Loucy (cell line): ENCODE data around the gene PYGL.
A peak's percentile ranks its signal among the peaks of the same experiment; 100 is the strongest.

ENCODE experiments used
- H2AFZ ChIP-seq: fragments of 200-600 bp; sonication (generic); 2 replicates; pipeline ENCODE4 v1.6.0; 2016; ENCODE audit warnings: antibody characterized with exemption, mild to moderate bottlenecking, low read length, moderate library complexity
- H3F3A ChIP-seq: fragments of 200-600 bp; 2 replicates; pipeline ENCODE4 v1.6.0; 2016; ENCODE audit warnings: antibody characterized with exemption, low read depth, mild to moderate bottlenecking
- H3K27me3 ChIP-seq: fragments of 200-600 bp; sonication (generic); 2 replicates; pipeline ENCODE4 v1.6.1; 2014; ENCODE audit warnings: low read length, mild to moderate bottlenecking; ENCODE audit not compliant: insufficient read depth, poor library complexity, severe bottlenecking
- H3K36me3 ChIP-seq: fragments of 200-600 bp; sonication (generic); 2 replicates; pipeline ENCODE4 v1.6.1; 2016; ENCODE audit warnings: low read length; ENCODE audit not compliant: insufficient read depth
- H3K4me1 ChIP-seq: fragments of 200-600 bp; sonication (generic); 2 replicates; pipeline ENCODE4 v1.5.1; 2014; ENCODE audit warnings: low read length, mild to moderate bottlenecking; ENCODE audit not compliant: insufficient read depth, poor library complexity, severe bottlenecking
- H3K4me2 ChIP-seq: fragments of 200-600 bp; sonication (generic); 2 replicates; pipeline ENCODE4 v1.6.0; 2014; ENCODE audit warnings: antibody characterized with exemption, low read length, low read depth, mild to moderate bottlenecking; ENCODE audit not compliant: poor library complexity, severe bottlenecking
- H3K4me3 ChIP-seq: fragments of 200-600 bp; sonication (generic); 2 replicates; pipeline ENCODE4 v1.5.1; 2014; ENCODE audit warnings: low read length, mild to moderate bottlenecking, mixed read lengths; ENCODE audit not compliant: poor library complexity, severe bottlenecking
- H3K79me2 ChIP-seq: fragments of 200-600 bp; sonication (generic); 2 replicates; pipeline ENCODE4 v1.6.1; 2014; ENCODE audit warnings: low read length; ENCODE audit not compliant: insufficient read depth
- H3K9ac ChIP-seq: fragments of 200-600 bp; sonication (generic); 2 replicates; pipeline ENCODE4 v1.6.0; 2014; ENCODE audit warnings: mild to moderate bottlenecking, low read depth, low read length, moderate library complexity; ENCODE audit not compliant: poor library complexity, severe bottlenecking
- H3K9me2 ChIP-seq: fragments of 200-600 bp; sonication (generic); replicated peaks from 2 replicates; pipeline ENCODE4 v1.6.1; 2016; ENCODE audit warnings: low read depth, low read length, mixed read lengths
- H3K9me3 ChIP-seq: fragments of 200-600 bp; sonication (generic); 2 replicates; pipeline ENCODE4 v1.6.1; 2014; ENCODE audit warnings: mild to moderate bottlenecking, antibody characterized with exemption, low read length, low read depth; ENCODE audit not compliant: insufficient read depth
- H4K20me1 ChIP-seq: fragments of 200-600 bp; sonication (generic); 2 replicates; pipeline ENCODE4 v1.6.0; 2014; ENCODE audit warnings: antibody characterized with exemption, low read length, mild to moderate bottlenecking; ENCODE audit not compliant: insufficient read depth, poor library complexity, severe bottlenecking
- EZH2phosphoT487 ChIP-seq: fragments of 200-600 bp; IDR thresholded peaks from 2 replicates; pipeline ENCODE4 v1.6.1; 2018; ENCODE audit warnings: antibody characterized with exemption, mild to moderate bottlenecking, moderate library complexity, borderline replicate concordance
- TF ChIP-seq, protein P1 (sequence below): fragments of 200-600 bp; sonication (generic); conservative IDR thresholded peaks from 2 replicates; pipeline ENCODE4 v1.5.1; 2014; ENCODE audit warnings: mild to moderate bottlenecking, antibody characterized with exemption, low read length

PYGL gene

DNA sequence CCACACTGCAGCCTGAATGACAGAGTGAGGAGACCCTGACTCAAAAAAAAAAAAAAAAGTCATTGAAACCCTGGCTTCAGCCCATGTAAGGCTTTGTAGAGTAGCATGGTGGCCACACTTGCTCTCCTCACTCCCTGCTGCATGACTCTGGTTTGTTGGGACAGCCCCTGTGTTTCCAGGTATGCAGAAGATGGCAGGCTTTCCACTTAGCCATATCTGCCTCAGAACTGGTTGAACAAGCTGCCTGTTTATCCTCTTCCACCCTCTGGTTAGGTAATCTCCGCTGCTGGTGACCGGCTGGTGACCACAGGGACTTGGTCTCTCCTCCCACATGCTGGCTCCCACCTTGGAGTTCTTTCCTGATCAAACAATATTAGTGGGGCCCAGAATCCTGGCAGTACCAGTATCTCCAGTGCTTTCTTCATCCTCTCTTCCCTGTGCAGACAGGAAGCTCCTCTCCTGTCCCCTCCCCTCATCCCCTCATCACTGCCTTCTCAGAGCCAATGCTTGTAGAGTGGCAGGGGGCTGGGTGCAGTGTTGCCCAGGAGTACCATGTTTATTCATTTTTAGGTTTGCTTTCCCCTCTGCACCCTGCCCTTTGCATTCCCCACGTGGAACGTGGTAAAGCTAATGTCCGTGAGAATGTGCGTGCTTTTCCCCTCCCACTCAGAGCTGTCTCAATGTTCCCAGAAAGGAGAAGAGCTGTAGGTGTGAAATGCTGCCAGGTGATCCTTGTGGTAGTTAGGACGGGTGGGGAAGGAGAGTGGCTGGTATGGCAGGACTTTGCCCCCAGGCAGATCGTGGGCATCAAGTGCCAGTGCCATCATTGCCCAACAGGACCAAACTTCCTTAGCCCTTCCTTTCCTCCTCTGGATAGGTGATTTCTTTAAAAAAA is 61.1 kb downstream of the PYGL start:
- Histone ChIP-seq H4K20me1 (no peaks in the 10 kb centered on the region), H3K79me2 (no peaks in the 10 kb centered on the region), H3K4me2 (no peak overlapping the region), H3K9me3 (no peaks in the 10 kb centered on the region), H3K9me2 (no peaks in the 10 kb centered on the region), H3K4me3 (no peak overlapping the region), H3F3A (no peaks in the 10 kb centered on the region), H2AFZ (peak overlapping the region; percentile 71; the same call in 1 of the 2 replicates), H3K4me1 (peaks cover 41% of the 10 kb centered on the region), H3K9ac (no peak overlapping the region), H3K27me3 (no peaks in the 10 kb centered on the region), H3K36me3 (no peaks in the 10 kb centered on the region)
- TF ChIP-seq, protein P1, sequence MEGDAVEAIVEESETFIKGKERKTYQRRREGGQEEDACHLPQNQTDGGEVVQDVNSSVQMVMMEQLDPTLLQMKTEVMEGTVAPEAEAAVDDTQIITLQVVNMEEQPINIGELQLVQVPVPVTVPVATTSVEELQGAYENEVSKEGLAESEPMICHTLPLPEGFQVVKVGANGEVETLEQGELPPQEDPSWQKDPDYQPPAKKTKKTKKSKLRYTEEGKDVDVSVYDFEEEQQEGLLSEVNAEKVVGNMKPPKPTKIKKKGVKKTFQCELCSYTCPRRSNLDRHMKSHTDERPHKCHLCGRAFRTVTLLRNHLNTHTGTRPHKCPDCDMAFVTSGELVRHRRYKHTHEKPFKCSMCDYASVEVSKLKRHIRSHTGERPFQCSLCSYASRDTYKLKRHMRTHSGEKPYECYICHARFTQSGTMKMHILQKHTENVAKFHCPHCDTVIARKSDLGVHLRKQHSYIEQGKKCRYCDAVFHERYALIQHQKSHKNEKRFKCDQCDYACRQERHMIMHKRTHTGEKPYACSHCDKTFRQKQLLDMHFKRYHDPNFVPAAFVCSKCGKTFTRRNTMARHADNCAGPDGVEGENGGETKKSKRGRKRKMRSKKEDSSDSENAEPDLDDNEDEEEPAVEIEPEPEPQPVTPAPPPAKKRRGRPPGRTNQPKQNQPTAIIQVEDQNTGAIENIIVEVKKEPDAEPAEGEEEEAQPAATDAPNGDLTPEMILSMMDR, result no peak

GRCh38 chr14:50875359-50876070 is 68.8 kb downstream of the PYGL start:
- Histone ChIP-seq H3K9ac (peak overlapping the region; percentile 73), H3K9me2 (no peaks in the 10 kb centered on the region), H3K9me3 (no peaks in the 10 kb centered on the region), H3K4me3 (peak overlapping the region; percentile 68), H3K4me2 (peak overlapping the region; percentile 88), H2AFZ (peak overlapping the region; percentile 18; the same call in 1 of the 2 replicates), H4K20me1 (no peaks in the 10 kb centered on the region), H3K36me3 (no peaks in the 10 kb centered on the region), H3K4me1 (peaks cover 71% of the 10 kb centered on the region), H3K79me2 (no peaks in the 10 kb centered on the region), H3K27me3 (no peaks in the 10 kb centered on the region), H3F3A (peaks cover 16% of the 10 kb centered on the region)
- TF ChIP-seq, protein P1, result no peak
- no peak for TF ChIP-seq EZH2phosphoT487

GRCh38 chr14:50874757-50875156 is 69.5 kb downstream of the PYGL start:
- Histone ChIP-seq H3K9me3 (no peaks in the 10 kb centered on the region), H2AFZ (no peak overlapping the region), H3F3A (peaks cover 16% of the 10 kb centered on the region), H3K79me2 (no peaks in the 10 kb centered on the region), H3K4me1 (peaks cover 65% of the 10 kb centered on the region), H3K9ac (peak overlapping the region; percentile 69), H4K20me1 (no peaks in the 10 kb centered on the region), H3K4me2 (peak overlapping the region; percentile 76), H3K4me3 (peak overlapping the region; percentile 60), H3K9me2 (no peaks in the 10 kb centered on the region), H3K27me3 (no peaks in the 10 kb centered on the region), H3K36me3 (no peaks in the 10 kb centered on the region)
- no peak for TF ChIP-seq EZH2phosphoT487
- TF ChIP-seq, protein P1, result no peak
